ENCODE measurements around the gene CELSR1.

CELSR1 gene

GRCh38 chr22:46574438-46574992 is 37.1 kb upstream of the CELSR1 start:
- no CpG with 5 or more reads among the region's 15 CpGs for WGBS (ENCODE audit: insufficient coverage, insufficient read length)
- H3K4me1 ChIP-seq (ENCODE audit: control insufficient read depth, insufficient read depth, low read length) = peaks cover 8% of the 10 kb centered on the region
- no peaks in the 10 kb centered on the region for H3K27me3 ChIP-seq (ENCODE audit: control insufficient read depth, insufficient read depth, low read length)
- H3K36me3 ChIP-seq (ENCODE audit: control insufficient read depth, insufficient read depth, low read length) = no peaks in the 10 kb centered on the region
- no peak overlapping the region for H3K27ac ChIP-seq (ENCODE audit: low read length)
- H3K9me3 ChIP-seq (ENCODE audit: control insufficient read depth, insufficient read depth, low read length) = no peaks in the 10 kb centered on the region
- H3K4me3 ChIP-seq (ENCODE audit: low read length) = no peak overlapping the region
- no peak for DNase-seq (ENCODE audit: low read depth, low spot score)

- H3K36me3 ChIP-seq (ENCODE audit: control insufficient read depth, insufficient read depth, low read length) = no peaks in the 10 kb centered on the region
- no peak overlapping the region for H3K27ac ChIP-seq (ENCODE audit: low read length)
- no peaks in the 10 kb centered on the region for H3K9me3 ChIP-seq (ENCODE audit: control insufficient read depth, insufficient read depth, low read length)
- no CpG with 5 or more reads among the region's 18 CpGs for WGBS (ENCODE audit: insufficient coverage, insufficient read length)
- DNase-seq (ENCODE audit: low read depth, low spot score) = no peak
- H3K4me1 ChIP-seq (ENCODE audit: control insufficient read depth, insufficient read depth, low read length) = peaks cover 8% of the 10 kb centered on the region
- H3K4me3 ChIP-seq (ENCODE audit: low read length) = no peak overlapping the region
- H3K27me3 ChIP-seq (ENCODE audit: control insufficient read depth, insufficient read depth, low read length) = no peaks in the 10 kb centered on the region
Observed at GRCh38 chr22:46573781-46574437, 36.5 kb upstream of the CELSR1 start.

DNA sequence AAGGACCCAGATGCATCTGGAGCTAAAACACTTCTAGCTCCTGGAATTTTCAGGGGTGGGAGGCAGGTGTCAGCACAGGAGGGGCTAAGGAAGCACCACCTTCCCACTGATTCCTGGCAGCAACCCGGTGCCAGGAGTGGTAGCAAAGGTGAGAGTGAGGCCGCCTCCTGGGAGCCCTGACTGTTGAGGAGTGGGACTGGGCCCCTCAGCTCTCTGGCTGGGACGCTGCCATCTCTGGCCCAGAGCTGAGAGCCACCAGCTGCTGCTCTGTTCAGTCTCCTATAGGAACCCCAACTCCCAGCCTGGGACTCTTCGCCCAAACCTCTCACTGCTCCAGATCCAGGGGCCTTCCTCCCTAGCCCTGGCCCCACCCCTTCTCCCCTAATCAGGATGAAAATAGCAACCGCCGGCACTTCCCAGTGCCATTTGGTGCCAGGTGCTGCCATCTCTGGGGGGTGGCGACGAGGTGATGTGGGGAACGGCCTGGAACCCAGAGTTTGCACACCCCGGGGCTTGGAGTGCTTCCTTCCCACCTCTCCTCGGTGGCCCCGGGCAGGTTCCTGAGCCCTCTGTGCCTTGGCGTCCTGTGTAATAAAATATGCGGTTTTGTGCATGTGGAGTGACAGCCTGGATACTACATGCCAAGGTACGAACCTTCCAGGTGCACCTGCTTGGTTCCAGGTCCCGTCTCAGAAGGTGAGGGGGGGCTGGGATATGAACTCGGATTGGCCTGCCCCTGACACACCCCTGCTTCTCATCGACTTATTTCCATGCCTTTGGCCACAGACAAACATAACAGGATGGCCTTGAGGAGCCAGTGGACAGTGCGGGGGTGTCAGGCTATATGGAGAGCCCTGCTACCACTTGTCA is 35.7 kb upstream of the CELSR1 start:
- H3K36me3 ChIP-seq (ENCODE audit: control insufficient read depth, insufficient read depth, low read length) = no peaks in the 10 kb centered on the region

GRCh38 chr22:46571642-46572250 is 34.3 kb upstream of the CELSR1 start:
- Histone ChIP-seq H3K4me1 (ENCODE audit: control insufficient read depth, insufficient read depth, low read length) (peaks cover 6% of the 10 kb centered on the region), H3K27me3 (ENCODE audit: control insufficient read depth, insufficient read depth, low read length) (no peaks in the 10 kb centered on the region), H3K9me3 (ENCODE audit: control insufficient read depth, insufficient read depth, low read length) (no peaks in the 10 kb centered on the region), H3K36me3 (ENCODE audit: control insufficient read depth, insufficient read depth, low read length) (no peaks in the 10 kb centered on the region), H3K4me3 (ENCODE audit: low read length) (no peak overlapping the region), H3K27ac (ENCODE audit: low read length) (no peak overlapping the region)
- no CpG with 5 or more reads among the region's 7 CpGs for WGBS (ENCODE audit: insufficient coverage, insufficient read length)
- DNase-seq (ENCODE audit: low read depth, low spot score) = no peak

More for the DNA sequence above, 35.7 kb upstream of the CELSR1 start:
- Histone ChIP-seq H3K9me3 (ENCODE audit: control insufficient read depth, insufficient read depth, low read length) (no peaks in the 10 kb centered on the region), H3K4me1 (ENCODE audit: control insufficient read depth, insufficient read depth, low read length) (peaks cover 8% of the 10 kb centered on the region), H3K27me3 (ENCODE audit: control insufficient read depth, insufficient read depth, low read length) (no peaks in the 10 kb centered on the region), H3K4me3 (ENCODE audit: low read length) (no peak overlapping the region), H3K27ac (ENCODE audit: low read length) (no peak overlapping the region)
- WGBS (ENCODE audit: insufficient coverage, insufficient read length) = no CpG with 5 or more reads among the region's 19 CpGs
- DNase-seq (ENCODE audit: low read depth, low spot score) = no peak

DNA sequence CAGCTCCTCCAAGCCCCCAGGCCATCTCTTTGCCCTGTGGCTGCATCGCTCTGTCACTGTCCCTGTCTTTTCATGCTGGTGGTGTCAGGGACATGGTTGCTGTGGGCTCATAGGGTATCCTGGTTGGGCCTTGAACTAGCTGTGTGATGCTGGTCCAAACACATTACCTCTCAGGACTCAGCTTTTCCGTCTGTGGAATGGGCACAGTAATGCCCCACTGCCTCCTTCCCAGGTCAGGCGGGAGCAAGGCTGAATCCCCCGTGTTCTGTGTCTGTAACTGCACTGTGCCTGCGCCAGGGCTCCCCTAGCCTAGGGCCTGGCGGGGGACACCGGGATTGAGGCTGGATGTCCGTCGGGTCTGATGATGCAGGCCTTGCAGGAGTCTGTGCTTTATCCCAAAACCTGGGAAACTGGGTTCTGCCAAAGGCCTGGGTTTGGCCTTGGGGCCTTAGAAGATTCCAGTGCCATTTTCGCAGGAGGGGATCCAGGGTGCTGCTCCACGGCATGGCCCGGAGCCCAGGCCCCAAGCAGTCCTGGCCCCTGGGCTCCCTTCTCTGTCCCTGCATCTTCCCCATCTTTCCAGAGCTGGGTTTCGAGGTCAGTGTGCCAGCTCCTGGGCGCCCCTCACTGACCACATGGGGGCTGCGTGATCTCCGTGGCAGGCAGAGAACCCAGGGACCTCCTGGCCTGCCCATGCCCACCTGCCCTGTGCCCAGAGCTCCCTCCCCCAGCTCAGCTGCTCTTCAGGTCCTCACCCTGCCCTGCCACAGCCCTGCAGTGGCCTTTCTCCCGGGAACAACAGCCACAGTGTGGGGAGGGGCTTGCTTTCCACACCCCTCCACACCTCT is 32.7 kb upstream of the CELSR1 start:
- DNase-seq (ENCODE audit: low read depth, low spot score) = no peak
- no CpG with 5 or more reads among the region's 17 CpGs for WGBS (ENCODE audit: insufficient coverage, insufficient read length)
- H3K4me1 ChIP-seq (ENCODE audit: control insufficient read depth, insufficient read depth, low read length) = no peaks in the 10 kb centered on the region
- H3K27me3 ChIP-seq (ENCODE audit: control insufficient read depth, insufficient read depth, low read length) = no peaks in the 10 kb centered on the region
- no peak overlapping the region for H3K4me3 ChIP-seq (ENCODE audit: low read length)
- H3K27ac ChIP-seq (ENCODE audit: low read length) = no peak overlapping the region
- H3K36me3 ChIP-seq (ENCODE audit: control insufficient read depth, insufficient read depth, low read length) = no peaks in the 10 kb centered on the region
- no peaks in the 10 kb centered on the region for H3K9me3 ChIP-seq (ENCODE audit: control insufficient read depth, insufficient read depth, low read length)

DNA sequence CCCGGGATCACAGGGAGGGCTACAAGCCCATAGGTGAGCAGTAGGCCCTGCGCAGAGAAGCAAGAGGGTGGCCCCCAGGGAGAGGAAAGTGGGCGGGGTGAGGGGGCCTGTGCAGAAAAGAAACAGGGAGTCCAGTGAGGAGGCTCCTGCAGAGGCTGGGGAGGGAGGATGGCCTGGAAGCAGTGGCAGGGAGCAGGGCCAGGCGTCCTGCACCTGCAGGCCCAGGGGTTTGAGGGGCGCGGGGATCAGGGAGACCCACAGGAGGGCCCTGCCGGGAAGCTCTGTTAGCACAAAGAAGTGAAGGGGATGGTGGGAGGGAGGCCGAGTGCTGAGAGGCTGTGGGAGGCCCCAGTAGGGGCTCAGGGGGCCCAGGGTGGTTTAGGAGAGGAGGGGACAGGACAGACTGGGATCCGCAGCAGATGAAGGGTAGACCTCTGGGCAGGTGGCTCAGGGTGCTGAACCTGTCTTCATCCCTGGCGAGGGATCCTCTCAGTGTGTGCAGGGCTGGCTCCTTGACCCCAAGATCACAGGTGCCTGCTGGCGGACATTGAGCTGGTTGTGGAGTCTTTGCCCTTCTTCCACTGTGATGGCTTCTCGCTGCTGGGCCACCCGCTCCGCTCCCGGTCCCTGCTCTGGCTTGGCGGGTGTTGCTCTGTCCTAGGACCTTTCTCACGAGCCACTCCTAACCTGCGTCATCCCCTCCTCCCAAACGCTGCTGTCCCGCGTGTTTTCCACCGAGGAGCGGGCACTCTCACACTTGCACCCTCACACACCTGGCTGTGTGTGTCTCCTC is 31.8 kb upstream of the CELSR1 start:
- Histone ChIP-seq H3K27me3 (ENCODE audit: control insufficient read depth, insufficient read depth, low read length) (no peaks in the 10 kb centered on the region), H3K9me3 (ENCODE audit: control insufficient read depth, insufficient read depth, low read length) (no peaks in the 10 kb centered on the region), H3K4me3 (ENCODE audit: low read length) (no peak overlapping the region), H3K36me3 (ENCODE audit: control insufficient read depth, insufficient read depth, low read length) (no peaks in the 10 kb centered on the region), H3K4me1 (ENCODE audit: control insufficient read depth, insufficient read depth, low read length) (no peaks in the 10 kb centered on the region), H3K27ac (ENCODE audit: low read length) (no peak overlapping the region)
- no peak for DNase-seq (ENCODE audit: low read depth, low spot score)
- WGBS (ENCODE audit: insufficient coverage, insufficient read length) = no CpG with 5 or more reads among the region's 23 CpGs

GRCh38 chr22:46568102-46568809 is 30.8 kb upstream of the CELSR1 start:
- Histone ChIP-seq H3K27me3 (ENCODE audit: control insufficient read depth, insufficient read depth, low read length) (no peaks in the 10 kb centered on the region), H3K27ac (ENCODE audit: low read length) (no peak overlapping the region), H3K4me1 (ENCODE audit: control insufficient read depth, insufficient read depth, low read length) (peaks cover 3% of the 10 kb centered on the region; the same call in 1 of the 2 replicates), H3K36me3 (ENCODE audit: control insufficient read depth, insufficient read depth, low read length) (no peaks in the 10 kb centered on the region), H3K4me3 (ENCODE audit: low read length) (no peak overlapping the region), H3K9me3 (ENCODE audit: control insufficient read depth, insufficient read depth, low read length) (no peaks in the 10 kb centered on the region)
- no peak for DNase-seq (ENCODE audit: low read depth, low spot score)
- no CpG with 5 or more reads among the region's 7 CpGs for WGBS (ENCODE audit: insufficient coverage, insufficient read length)

GRCh38 chr22:46567471-46567870 is 30.1 kb upstream of the CELSR1 start:
- no peaks in the 10 kb centered on the region for H3K9me3 ChIP-seq (ENCODE audit: control insufficient read depth, insufficient read depth, low read length)
- no peak for DNase-seq (ENCODE audit: low read depth, low spot score)
- 100% methylated on average over 1 of the region's 1 CpG for WGBS (ENCODE audit: insufficient coverage, insufficient read length)
- H3K27me3 ChIP-seq (ENCODE audit: control insufficient read depth, insufficient read depth, low read length) = no peaks in the 10 kb centered on the region
- no peak overlapping the region for H3K4me3 ChIP-seq (ENCODE audit: low read length)
- H3K4me1 ChIP-seq (ENCODE audit: control insufficient read depth, insufficient read depth, low read length) = peaks cover 3% of the 10 kb centered on the region; the same call in 1 of the 2 replicates
- no peak overlapping the region for H3K27ac ChIP-seq (ENCODE audit: low read length)
- no peaks in the 10 kb centered on the region for H3K36me3 ChIP-seq (ENCODE audit: control insufficient read depth, insufficient read depth, low read length)

DNA sequence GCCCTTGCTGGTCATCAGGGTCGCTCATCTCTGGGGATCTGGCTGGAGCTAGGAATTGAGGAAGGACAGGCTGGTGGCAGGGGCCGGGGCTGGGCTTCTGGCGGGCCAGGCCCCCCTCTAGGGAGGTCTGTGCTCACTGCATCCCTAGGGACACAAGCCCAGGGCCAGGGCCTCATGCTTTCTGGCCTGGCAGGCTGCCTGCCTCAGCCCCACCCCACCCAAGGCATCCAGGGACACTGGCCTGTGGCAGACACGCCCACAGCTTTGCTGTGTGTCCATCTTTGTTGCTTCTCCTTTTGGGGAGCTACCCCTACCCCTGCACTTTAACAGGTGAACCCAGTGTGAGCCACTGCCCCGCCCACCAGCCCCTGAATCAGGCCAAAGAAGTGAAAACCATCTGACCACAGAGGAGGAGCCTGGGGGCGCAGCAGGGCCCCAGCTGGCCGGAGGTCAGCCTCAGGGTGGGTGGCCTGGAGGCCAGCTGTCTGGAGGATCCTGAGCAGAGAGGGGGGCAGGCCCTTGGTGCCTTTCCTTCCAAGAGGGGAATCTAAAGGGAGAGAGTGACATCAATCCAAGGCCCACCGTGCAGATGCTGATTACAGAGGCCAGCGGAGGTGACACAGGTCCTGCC is 26.8 kb upstream of the CELSR1 start:
- H3K36me3 ChIP-seq (ENCODE audit: control insufficient read depth, insufficient read depth, low read length) = no peaks in the 10 kb centered on the region
- H3K27me3 ChIP-seq (ENCODE audit: control insufficient read depth, insufficient read depth, low read length) = no peaks in the 10 kb centered on the region
- H3K27ac ChIP-seq (ENCODE audit: low read length) = no peak overlapping the region
- peaks cover 3% of the 10 kb centered on the region; the same call in 1 of the 2 replicates for H3K4me1 ChIP-seq (ENCODE audit: control insufficient read depth, insufficient read depth, low read length)
- H3K4me3 ChIP-seq (ENCODE audit: low read length) = no peak overlapping the region
- H3K9me3 ChIP-seq (ENCODE audit: control insufficient read depth, insufficient read depth, low read length) = no peaks in the 10 kb centered on the region
- no CpG with 5 or more reads among the region's 9 CpGs for WGBS (ENCODE audit: insufficient coverage, insufficient read length)
- DNase-seq (ENCODE audit: low read depth, low spot score) = no peak
